HepG2 (cell line): Measurements from ENCODE around the gene OR2M4. TPM values are rescaled to one million over a fixed set of nuclear protein-coding genes. Genes with fewer than 3 reads are reported as not detected.

ENCODE experiments used
- ATAC-seq: fragments of 200-7000 bp; cut with Tn5 transposase; 3 replicates; pipeline ENCODE4 v1.9.1; 2020; ENCODE audit warnings: mild to moderate bottlenecking, moderate library complexity
- BruUV-seq: library from RNA; stranded (reverse); fragments of 400-500 nt; replicated peaks from 2 replicates; lab custom pipeline; 2021; lab: Mats Ljungman, UMichigan
- CTCF ChIA-PET: fragments of 300-600 bp; formaldehyde crosslinking; extraction: SDS; loops from one replicate; lab custom pipeline; 2021; ENCODE audit warnings: low total read pairs, inconsistent platforms, low intra/inter-chr PET ratio; lab: Yijun Ruan, JAX
- POLR2A ChIA-PET: fragments of 350-600 bp; sonication (Branson Sonifier 250); formaldehyde crosslinking; loops from one replicate; lab custom pipeline; 2020; ENCODE audit warnings: antibody characterized with exemption, inconsistent platforms; lab: Yijun Ruan, JAX
- DNase-seq: peaks from one replicate; pipeline ENCODE4 v3.0.0-alpha.2; 2015; ENCODE audit warnings: low spot score
- FAIRE-seq: peaks from 3 replicates; lab custom pipeline; 2011; peaks lifted over from hg19 to GRCh38; lab: Jason Lieb, UNC
- H2AFZ ChIP-seq: one replicate; pipeline ENCODE4 v1.6.1; 2011; ENCODE audit warnings: low read length, inconsistent platforms
- H3K27ac ChIP-seq: fragments of 300-600 bp; 3 replicates; pipeline ENCODE4 v1.8.0; 2011; ENCODE audit warnings: mixed run types, mild to moderate bottlenecking, mixed read lengths, low read length, inconsistent platforms; ENCODE audit not compliant: insufficient read depth; ENCODE audit errors: extremely low read length
- H3K27me3 ChIP-seq, 2 experiments: fragments of 200-600 bp in 1 of 2; 2 replicates in 1 of 2; 3 replicates in 1 of 2; pipeline versions ENCODE4 v1.6.0 to v1.8.0; 2011; ENCODE audit warnings: low read length in 2 of 2, mild to moderate bottlenecking in 2 of 2, moderate library complexity in 2 of 2, inconsistent platforms in 1 of 2; ENCODE audit not compliant: insufficient read depth in 2 of 2, control insufficient read depth in 1 of 2
- H3K36me3 ChIP-seq, 2 experiments: fragments of 200-600 bp in 1 of 2; replicated peaks in 1 of 2; 2 replicates in 1 of 2; 3 replicates in 1 of 2; pipeline versions ENCODE4 v1.5.1 to v1.8.0; 2011; ENCODE audit warnings: low read length in 2 of 2, inconsistent platforms in 1 of 2; ENCODE audit not compliant: insufficient read depth in 2 of 2, control insufficient read depth in 1 of 2
- H3K4me1 ChIP-seq: 2 replicates; pipeline ENCODE4 v1.5.1; 2012; ENCODE audit warnings: low read length, inconsistent platforms; ENCODE audit not compliant: insufficient read depth
- H3K4me2 ChIP-seq: 2 replicates; pipeline ENCODE4 v1.6.0; 2011; ENCODE audit warnings: low read depth, low read length, inconsistent platforms
- H3K4me3 ChIP-seq, 3 experiments: fragments of 200-600 bp in 1 of 3; sonication (generic), shearing (Covaris generic) in 1 of 3; replicated peaks in 1 of 3; 2 replicates each; pipeline ENCODE4 v1.5.1; 2011 to 2016; ENCODE audit warnings: low read length in 3 of 3, inconsistent platforms in 2 of 3, low read depth in 2 of 3, mild to moderate bottlenecking in 2 of 3, control low read depth in 1 of 3, mixed read lengths in 1 of 3; ENCODE audit not compliant: insufficient read depth in 1 of 3
- H3K79me2 ChIP-seq: one replicate; pipeline ENCODE4 v1.6.1; 2011; ENCODE audit warnings: low read length, inconsistent platforms; ENCODE audit not compliant: insufficient read depth
- H3K9ac ChIP-seq: 2 replicates; pipeline ENCODE4 v1.6.0; 2011; ENCODE audit warnings: mild to moderate bottlenecking, low read depth, low read length, inconsistent platforms; ENCODE audit not compliant: insufficient read depth
- H3K9me3 ChIP-seq: 2 replicates; pipeline ENCODE4 v1.5.1; 2012; ENCODE audit warnings: mild to moderate bottlenecking, low read length
- H4K20me1 ChIP-seq: 2 replicates; pipeline ENCODE4 v1.6.0; 2011; ENCODE audit warnings: inconsistent platforms, mild to moderate bottlenecking, low read length, moderate library complexity; ENCODE audit not compliant: insufficient read depth
- ATF1 ChIP-seq: IDR thresholded peaks from 2 replicates; pipeline ENCODE4 v1.6.1; 2016; ENCODE audit warnings: mild to moderate bottlenecking, control low read depth
- GLMP ChIP-seq: sonication (generic); formaldehyde crosslinking; IDR thresholded peaks from 2 replicates; pipeline ENCODE4 v1.9.0; 2021; ENCODE audit warnings: missing genetic modification reagents, mild to moderate bottlenecking, borderline replicate concordance
- KLF9 ChIP-seq: IDR thresholded peaks from 2 replicates; pipeline ENCODE4 v1.6.1; 2016; ENCODE audit warnings: low read depth
- KMT2B ChIP-seq: IDR thresholded peaks from 2 replicates; pipeline ENCODE4 v1.6.1; 2016; ENCODE audit warnings: missing genetic modification reagents, missing compliant biosample characterization
- NFYB ChIP-seq: sonication (generic); formaldehyde crosslinking; IDR thresholded peaks from 2 replicates; pipeline ENCODE4 v1.4.0; 2020; ENCODE audit warnings: missing genetic modification reagents
- ZNF17 ChIP-seq: sonication (generic); formaldehyde crosslinking; IDR thresholded peaks from 2 replicates; pipeline ENCODE4 v1.5.0; 2020; ENCODE audit warnings: mild to moderate bottlenecking, missing genetic modification reagents
- ZNF281 ChIP-seq: sonication (generic); formaldehyde crosslinking; IDR thresholded peaks from 2 replicates; pipeline ENCODE4 v1.4.0; 2020; ENCODE audit warnings: missing genetic modification reagents, borderline replicate concordance
- ZNF460 ChIP-seq: sonication (generic); formaldehyde crosslinking; IDR thresholded peaks from 2 replicates; pipeline ENCODE4 v1.5.1; 2020; ENCODE audit warnings: missing genetic modification reagents, mild to moderate bottlenecking, borderline replicate concordance
- WGBS: methylation state at CpG from one replicate; pipeline ENCODE4 v1.1.6; 2017; ENCODE audit warnings: low lambda C conversion rate; 5-methylcytosine and 5-hydroxymethylcytosine counted together
- in situ Hi-C: cut with HindIII; loops from 2 replicates; pipeline ENCODE4 v1.10.0; 2017; ENCODE audit warnings: low pct_unique_long_range_greater_than_20kb; ENCODE audit not compliant: extremely low pct_ligation_motif_present
- intact Hi-C: fragments of 100-400 bp; cut with micrococcal nuclease; formaldehyde crosslinking; loops from one replicate; pipeline ENCODE4 v1.10.0; 2022; ENCODE audit not compliant: unreplicated experiment
- polyA plus RNA-seq, 8 experiments: library from polyadenylated mRNA; depleted of rRNA in 3 of 8; stranded (reverse) in 7 of 8; unstranded in 1 of 8; fragments of >200 nt; fragmentation: Illumina TruSeq in 4 of 8; extraction: Trizol in 4 of 8; gene quantifications; 2 replicates each; pipeline versions ENCODE4 v1.2.1 to v1.2.3, GENCODE V29; 2011 to 2016; ENCODE audit warnings: low read depth in 4 of 8, missing spikeins in 1 of 8, mixed read lengths in 1 of 8; ENCODE audit not compliant: insufficient read depth in 1 of 8
- total RNA-seq, 5 experiments: library from RNA; depleted of rRNA; stranded (reverse); fragments of >200 nt; fragmentation: Illumina TruSeq; extraction: Trizol; gene quantifications; 2 replicates each; pipeline ENCODE4 v1.2.3, GENCODE V29; 2016; ENCODE audit warnings: low read depth in 1 of 5

Gene OR2M4
- total and polyA plus RNA-seq, 2 of the 13 experiments (the other 11 are each of a cell fraction or from before 2014, with no cell fraction given), result not detected

DNA sequence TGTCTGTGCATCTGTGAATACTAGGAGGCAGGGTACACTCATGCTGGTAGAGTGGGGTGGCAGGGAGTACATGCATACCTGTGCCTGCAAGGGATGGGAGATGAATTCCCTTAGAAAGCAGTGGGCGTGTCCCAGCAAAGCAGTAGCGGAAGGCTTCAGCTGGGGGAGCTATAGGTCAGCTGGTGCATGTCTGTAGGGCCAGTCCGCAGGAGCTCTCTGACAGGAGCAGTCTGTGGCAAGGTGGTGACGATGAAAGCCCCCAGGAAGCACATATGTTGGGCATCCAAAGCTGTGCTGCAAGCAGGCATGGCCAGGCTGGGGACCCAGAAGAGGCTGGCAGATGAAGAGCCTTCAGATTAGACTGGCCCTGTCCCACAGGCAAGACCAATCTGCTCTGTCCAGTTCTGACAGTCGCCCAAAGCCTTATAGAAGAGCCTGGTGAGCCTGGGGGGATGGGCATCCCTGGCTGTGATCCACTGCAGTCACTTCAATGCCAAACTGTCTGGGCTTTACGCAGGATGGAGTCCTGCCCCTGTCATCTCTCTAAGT is 1.8 kb upstream of the OR2M4 start (continued):
- no peak for TF ChIP-seq ZNF281 (CRISPR knock-in tag)
- no peak for TF ChIP-seq KMT2B (CRISPR knock-in tag)
- no peak for TF ChIP-seq ATF1 (CRISPR knock-in tag)
- no peak for TF ChIP-seq ZNF17 (CRISPR knock-in tag)
- no peak for TF ChIP-seq ZNF460 (CRISPR knock-in tag)
- TF ChIP-seq KLF9 (CRISPR knock-in tag), result no peak
- TF ChIP-seq GLMP, result no peak
- TF ChIP-seq, all 625 proteins: peak for 0

- no peaks in the 10 kb centered on the region for H4K20me1 ChIP-seq
- ChIA-PET POLR2A (no interaction called here), CTCF (no interaction called here)
- H3K79me2 ChIP-seq, result no peaks in the 10 kb centered on the region
- BruUV-seq, result no TSS peak
- FAIRE-seq (no peak), DNase-seq (no peak), ATAC-seq (no peak)
- H3K4me2 ChIP-seq, result no peak overlapping the region
- TF ChIP-seq NFYB (CRISPR knock-in tag), result no peak
- H3K4me1 ChIP-seq, result no peaks in the 10 kb centered on the region
- no peak overlapping the region for H3K4me3 ChIP-seq
- intact Hi-C loops, result no loop called here
- no peaks in the 10 kb centered on the region for H3K36me3 ChIP-seq
- in situ Hi-C loops, result no loop called here
- H3K27me3 ChIP-seq, result no peaks in the 10 kb centered on the region
- H3K27ac ChIP-seq, result no peak overlapping the region
- 10% methylated on average over 9 of the region's 9 CpGs for WGBS
- no peak overlapping the region for H3K9ac ChIP-seq
- no peak overlapping the region for H2AFZ ChIP-seq
- H3K9me3 ChIP-seq, result peaks cover 26% of the 10 kb centered on the region
These were observed 8.3 kb downstream of the OR2M4 start for GRCh38 chr1:248239478-248239877.
